ENCODE data around the gene CARMIL3. TPM values are rescaled to one million over a fixed set of nuclear protein-coding genes. Genes with fewer than 3 reads are reported as not detected.

The CARMIL3 gene
- total RNA-seq, 1 donor from 2014 or later = 108 TPM

- Mint-ChIP-seq H3K27ac (ENCODE audit: unreplicated experiment) (peak within 1 kb of the TSS; percentile 98), H3K36me3 (ENCODE audit: unreplicated experiment) (no peaks in the 10 kb centered on the region), H3K9me3 (ENCODE audit: unreplicated experiment) (peaks cover 12% of the 10 kb centered on the region), H3K27me3 (ENCODE audit: unreplicated experiment) (peaks cover 14% of the 10 kb centered on the region), H3K4me3 (ENCODE audit: unreplicated experiment) (peak within 1 kb of the TSS; percentile 100), H3K4me1 (ENCODE audit: low read depth, unreplicated experiment) (peaks cover 29% of the 10 kb centered on the region)
- DNase-seq = peak; percentile 89
- no peak for TF ChIP-seq CTCF (IDR thresholded peaks at IDR 0.05; ENCODE audit: partially characterized antibody, unreplicated experiment)
These were observed 42.4 kb downstream of the CARMIL3 start, which contains the start of gene PCK2 for GRCh38 chr14:24093901-24094840. PCK2 (plus strand) TSS chr14:24094311; CDS start chr14:24094406, 95 bp downstream.

GRCh38 chr14:24094841-24095270 is 43.0 kb downstream of the CARMIL3 start:
- Mint-ChIP-seq H3K4me1 (ENCODE audit: low read depth, unreplicated experiment) (peaks cover 24% of the 10 kb centered on the region), H3K9me3 (ENCODE audit: unreplicated experiment) (peaks cover 12% of the 10 kb centered on the region), H3K27ac (ENCODE audit: unreplicated experiment) (peak overlapping the region; percentile 98), H3K4me3 (ENCODE audit: unreplicated experiment) (peak overlapping the region; percentile 100), H3K27me3 (ENCODE audit: unreplicated experiment) (peaks cover 14% of the 10 kb centered on the region), H3K36me3 (ENCODE audit: unreplicated experiment) (no peaks in the 10 kb centered on the region)
- TF ChIP-seq CTCF (IDR thresholded peaks at IDR 0.05; ENCODE audit: partially characterized antibody, unreplicated experiment) = no peak
- DNase-seq = no peak

- Mint-ChIP-seq H3K4me3 (ENCODE audit: unreplicated experiment) (peak overlapping the region; percentile 100), H3K27ac (ENCODE audit: unreplicated experiment) (peak overlapping the region; percentile 98), H3K36me3 (ENCODE audit: unreplicated experiment) (no peaks in the 10 kb centered on the region), H3K27me3 (ENCODE audit: unreplicated experiment) (peaks cover 14% of the 10 kb centered on the region), H3K9me3 (ENCODE audit: unreplicated experiment) (peaks cover 12% of the 10 kb centered on the region), H3K4me1 (ENCODE audit: low read depth, unreplicated experiment) (peaks cover 19% of the 10 kb centered on the region)
- no peak for TF ChIP-seq CTCF (IDR thresholded peaks at IDR 0.05; ENCODE audit: partially characterized antibody, unreplicated experiment)
- DNase-seq = peak; percentile 78
These were observed 43.7 kb downstream of the CARMIL3 start for GRCh38 chr14:24095271-24096068.

- H3K4me1 Mint-ChIP-seq (ENCODE audit: low read depth, unreplicated experiment) = peaks cover 17% of the 10 kb centered on the region
- H3K36me3 Mint-ChIP-seq (ENCODE audit: unreplicated experiment) = no peaks in the 10 kb centered on the region
- H3K27ac Mint-ChIP-seq (ENCODE audit: unreplicated experiment) = peak overlapping the region; percentile 78
- H3K4me3 Mint-ChIP-seq (ENCODE audit: unreplicated experiment) = peak overlapping the region; percentile 53
- peaks cover 14% of the 10 kb centered on the region for H3K27me3 Mint-ChIP-seq (ENCODE audit: unreplicated experiment)
- no peak for DNase-seq
- no peak for TF ChIP-seq CTCF (IDR thresholded peaks at IDR 0.05; ENCODE audit: partially characterized antibody, unreplicated experiment)
- H3K9me3 Mint-ChIP-seq (ENCODE audit: unreplicated experiment) = peaks cover 12% of the 10 kb centered on the region
These were observed 44.9 kb downstream of the CARMIL3 start for GRCh38 chr14:24096545-24097181.

All from glutamatergic neuron (in vitro differentiated cells).